DMS153 treated with DMSO at 0.1 percent for 48 hours (cell line): Measurements from ENCODE around the gene CES3.
"Not testable (repeated sequence)": the region's sequence is repeated elsewhere in the genome, so short reads cannot be mapped to it uniquely, and the experiment has no call there.

Experiments used
- DNase-seq: peaks from one replicate; lab custom pipeline; 2025; ENCODE audit not compliant: unreplicated experiment; lab: John Stamatoyannopoulos, UW

The CES3 gene

DNA sequence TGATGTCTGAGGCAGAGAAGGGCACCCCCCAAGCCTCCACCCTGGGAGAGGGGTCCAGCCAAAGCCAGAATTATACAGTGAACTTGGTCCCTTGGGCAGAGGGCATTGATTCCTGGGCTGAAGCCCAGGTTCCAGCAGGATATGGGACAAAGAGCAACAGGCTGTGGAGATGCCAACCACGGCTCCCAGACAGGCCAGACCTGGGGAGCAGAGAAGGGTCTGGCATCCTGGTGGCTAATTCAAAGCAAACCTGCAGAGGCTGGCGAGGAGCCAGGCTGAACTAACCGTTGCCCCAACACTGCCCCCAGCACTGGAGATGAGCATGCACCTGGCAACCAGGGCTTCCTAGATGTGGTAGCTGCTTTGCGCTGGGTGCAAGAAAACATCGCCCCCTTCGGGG lies 3.0 kb downstream of the CES3 start:
- DNase-seq = no peak

DNA sequence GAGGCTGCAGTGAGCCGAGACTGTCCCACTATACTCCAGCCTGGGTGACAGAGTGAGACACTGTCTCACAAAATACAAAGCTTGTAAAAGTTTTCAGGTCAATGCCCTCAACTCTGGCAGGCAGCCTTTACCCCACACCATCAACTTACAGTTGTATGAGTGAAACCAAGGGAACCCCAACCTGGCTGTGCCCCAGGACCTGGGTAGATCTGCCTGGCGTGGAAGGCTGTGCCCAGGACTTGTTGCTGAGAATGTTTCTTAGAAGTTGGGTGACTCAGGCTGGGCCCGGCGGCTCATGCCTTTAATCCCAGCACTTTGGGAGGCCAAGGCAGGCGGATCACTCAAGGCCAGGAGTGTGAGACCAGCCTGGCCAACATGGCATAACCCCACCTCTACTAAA lies 7.8 kb downstream of the CES3 start:
- no peak for DNase-seq

DNA sequence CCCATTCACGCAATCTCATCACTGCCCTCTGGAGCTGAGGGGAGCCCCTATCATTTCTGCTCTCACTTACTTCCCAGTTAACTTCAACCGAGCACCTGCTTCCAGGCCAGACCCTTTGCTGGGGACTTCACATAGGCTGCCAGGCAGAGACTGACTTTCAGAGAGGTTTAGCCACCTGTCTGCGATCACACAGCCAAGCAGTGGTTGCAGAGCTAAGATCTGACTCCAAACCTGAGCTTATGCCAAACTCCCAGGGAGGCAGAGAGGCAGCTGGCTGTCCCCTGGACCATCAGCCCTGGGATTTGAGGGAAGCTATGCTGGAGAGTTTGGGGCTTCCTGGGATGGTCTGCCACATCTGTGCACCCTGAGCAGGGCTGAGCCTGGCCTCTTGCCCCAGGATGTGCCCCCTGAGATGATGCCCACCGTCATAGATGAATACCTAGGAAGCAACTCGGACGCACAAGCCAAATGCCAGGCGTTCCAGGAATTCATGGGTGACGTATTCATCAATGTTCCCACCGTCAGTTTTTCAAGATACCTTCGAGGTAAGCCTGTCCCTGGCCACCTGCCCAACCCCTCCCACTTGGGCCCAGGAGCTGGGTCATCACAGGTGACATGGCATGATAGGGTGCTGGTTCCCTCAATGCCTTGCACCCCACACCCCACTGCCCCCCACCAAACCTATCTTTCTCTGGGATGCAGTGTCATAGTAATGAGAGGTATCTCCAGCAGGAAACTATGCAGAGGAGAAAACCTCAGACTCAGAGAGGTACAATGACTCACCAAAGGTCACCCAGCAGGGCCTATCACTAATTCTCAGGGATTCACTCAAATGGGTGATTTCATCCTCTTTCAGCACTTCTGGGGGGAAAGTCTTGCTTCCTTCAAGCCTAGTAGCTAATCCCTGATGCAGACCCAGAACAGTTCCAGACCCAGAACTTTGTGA lies 10.0 kb downstream of the CES3 start:
- no peak for DNase-seq

DNA sequence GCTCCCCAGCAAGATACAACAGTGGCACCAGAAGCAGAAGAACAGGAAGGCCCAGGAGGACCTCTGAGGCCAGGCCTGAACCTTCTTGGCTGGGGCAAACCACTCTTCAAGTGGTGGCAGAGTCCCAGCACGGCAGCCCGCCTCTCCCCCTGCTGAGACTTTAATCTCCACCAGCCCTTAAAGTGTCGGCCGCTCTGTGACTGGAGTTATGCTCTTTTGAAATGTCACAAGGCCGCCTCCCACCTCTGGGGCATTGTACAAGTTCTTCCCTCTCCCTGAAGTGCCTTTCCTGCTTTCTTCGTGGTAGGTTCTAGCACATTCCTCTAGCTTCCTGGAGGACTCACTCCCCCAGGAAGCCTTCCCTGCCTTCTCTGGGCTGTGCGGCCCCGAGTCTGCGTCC lies 11.9 kb downstream of the CES3 start:
- DNase-seq = no peak

DNA sequence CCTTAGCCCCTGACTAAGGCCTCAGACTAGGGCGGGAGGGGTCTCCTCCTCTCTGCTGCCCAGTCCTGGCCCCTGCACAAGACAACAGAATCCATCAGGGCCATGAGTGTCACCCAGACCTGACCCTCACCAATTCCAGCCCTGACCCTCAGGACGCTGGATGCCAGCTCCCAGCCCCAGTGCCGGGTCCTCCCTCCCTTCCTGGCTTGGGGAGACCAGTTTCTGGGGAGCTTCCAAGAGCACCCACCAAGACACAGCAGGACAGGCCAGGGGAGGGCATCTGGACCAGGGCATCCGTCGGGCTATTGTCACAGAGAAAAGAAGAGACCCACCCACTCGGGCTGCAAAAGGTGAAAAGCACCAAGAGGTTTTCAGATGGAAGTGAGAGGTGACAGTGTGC lies 12.7 kb downstream of the CES3 start:
- no peak for DNase-seq

DNA sequence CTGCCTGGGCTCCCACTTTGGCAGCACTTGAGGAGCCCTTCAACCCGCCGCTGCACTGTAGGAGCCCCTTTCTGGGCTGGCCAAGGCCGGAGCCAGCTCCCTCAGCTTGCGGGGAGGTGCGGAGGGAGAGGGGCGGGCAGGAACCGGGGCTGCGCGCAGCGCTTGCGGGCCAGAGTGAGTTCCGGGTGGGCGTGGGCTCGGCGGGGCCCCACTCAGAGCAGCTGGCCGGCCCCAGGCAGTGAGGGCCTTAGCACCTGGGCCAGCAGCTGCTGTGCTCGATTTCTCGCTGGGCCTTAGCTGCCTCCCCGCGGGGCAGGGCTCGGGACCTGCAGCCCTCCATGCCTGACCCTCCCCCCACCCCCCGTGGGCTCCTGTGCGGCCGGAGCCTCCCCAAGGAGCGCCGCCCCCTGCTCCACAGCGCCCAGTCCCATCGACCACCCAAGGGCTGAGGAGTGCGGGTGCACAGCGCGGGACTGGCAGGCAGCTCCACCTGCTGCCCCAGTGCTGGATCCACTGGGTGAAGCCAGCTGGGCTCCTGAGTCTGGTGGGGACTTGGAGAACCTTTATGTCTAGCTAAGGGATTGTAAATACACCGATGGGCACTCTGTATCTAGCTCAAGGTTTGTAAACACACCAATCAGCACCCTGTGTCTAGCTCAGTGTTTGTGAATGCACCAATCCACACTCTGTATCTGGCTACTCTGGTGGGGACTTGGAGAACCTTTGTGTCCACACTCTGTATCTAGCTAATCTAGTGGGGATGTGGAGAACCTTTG lies 13.3 kb downstream of the CES3 start:
- DNase-seq = not testable (repeated sequence)

DNA sequence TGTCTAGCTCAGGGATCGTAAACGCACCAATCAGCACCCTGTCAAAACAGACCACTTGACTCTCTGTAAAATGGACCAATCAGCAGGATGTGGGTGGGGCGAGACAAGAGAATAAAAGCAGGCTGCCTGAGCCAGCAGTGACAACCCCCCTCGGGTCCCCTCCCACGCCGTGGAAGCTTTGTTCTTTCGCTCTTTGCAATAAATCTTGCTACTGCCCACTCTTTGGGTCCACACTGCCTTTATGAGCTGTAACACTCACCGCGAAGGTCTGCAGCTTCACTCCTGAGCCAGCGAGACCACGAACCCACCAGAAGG lies 13.8 kb downstream of the CES3 start:
- DNase-seq = peak; percentile 1

DNA sequence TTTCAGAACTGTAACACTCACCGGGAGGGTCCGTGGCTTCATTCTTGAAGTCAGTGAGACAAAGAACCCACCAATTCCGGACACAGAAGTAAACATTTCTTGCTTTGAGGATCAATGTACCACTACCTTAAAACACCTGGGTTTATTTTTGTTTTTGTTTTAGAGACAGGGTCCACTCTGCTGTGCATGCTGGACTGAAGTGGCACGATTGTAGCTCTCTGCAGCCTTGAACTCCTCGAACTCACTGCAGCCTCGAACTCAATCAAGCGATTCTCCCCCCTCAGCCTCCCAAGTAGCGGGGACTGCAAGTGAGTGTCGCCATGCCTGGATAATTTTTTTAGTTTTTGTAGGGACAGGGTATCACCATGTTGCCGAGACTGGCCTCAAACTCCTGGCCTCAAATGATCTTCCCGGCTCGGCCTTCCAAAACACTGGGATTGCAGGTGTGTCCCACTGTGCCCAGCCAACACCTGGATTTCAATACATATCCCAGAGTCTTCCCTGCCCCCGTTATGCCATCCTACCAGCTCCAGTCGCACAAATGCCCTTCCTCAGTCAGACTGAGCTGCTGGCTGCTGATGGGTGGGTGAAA lies 14.3 kb downstream of the CES3 start:
- DNase-seq = no peak

DNA sequence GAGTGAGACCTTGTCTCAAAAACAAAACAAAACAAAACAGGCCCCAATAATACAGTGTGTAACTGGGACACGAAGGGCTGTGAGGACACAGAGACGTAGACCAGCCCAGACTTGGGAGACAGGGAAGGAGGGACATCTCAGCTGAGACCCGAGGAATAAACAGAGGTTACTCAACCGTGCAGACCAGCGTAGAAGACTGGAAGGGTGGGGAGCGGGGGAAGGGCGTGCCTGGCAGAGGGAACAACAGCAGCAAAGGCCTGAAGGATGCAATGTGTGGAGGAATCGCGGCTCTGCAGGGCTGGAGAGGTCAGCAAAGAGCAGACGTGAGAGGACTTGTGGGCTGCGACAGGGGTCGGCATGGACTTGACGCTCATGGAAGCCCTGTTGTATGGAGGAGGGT lies 15.7 kb downstream of the CES3 start:
- DNase-seq = no peak

DNA sequence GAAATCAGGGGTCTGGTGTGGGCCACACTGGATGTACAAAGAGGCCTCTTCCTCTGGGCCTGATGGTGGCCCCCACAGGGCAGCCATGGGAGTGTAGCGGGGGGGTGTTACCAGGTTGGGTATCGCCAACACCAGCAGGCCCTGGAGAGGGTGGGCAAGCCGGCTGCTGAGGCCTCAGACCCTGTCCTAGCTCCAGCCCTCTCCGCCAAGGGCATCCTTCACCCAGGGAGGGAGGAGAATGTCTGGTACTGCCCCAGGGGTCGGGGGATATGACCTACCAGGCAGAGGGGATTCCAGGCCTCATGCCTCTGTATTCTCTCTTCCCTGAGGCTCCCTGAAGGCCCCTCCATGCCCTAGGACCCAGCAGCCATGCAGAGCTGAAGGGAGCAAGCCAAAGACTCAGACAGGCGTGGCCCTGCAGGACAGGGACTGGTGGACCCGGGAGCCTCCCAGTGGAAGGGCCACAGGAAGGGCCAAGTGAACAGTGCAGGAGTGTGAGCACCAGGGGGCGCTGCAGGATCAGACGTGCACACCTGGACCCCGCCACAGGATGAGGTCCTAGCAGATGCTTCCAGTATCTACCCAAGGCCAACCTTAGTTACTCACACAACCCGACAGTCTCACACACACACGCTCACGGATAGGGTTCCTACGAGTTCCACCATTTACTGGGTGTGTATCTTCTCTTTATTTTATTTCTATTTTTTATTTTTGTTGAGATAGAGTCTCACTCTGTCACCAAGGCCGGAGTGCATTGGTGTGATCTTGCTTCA lies 16.5 kb downstream of the CES3 start:
- DNase-seq = peak; percentile 79

DNA sequence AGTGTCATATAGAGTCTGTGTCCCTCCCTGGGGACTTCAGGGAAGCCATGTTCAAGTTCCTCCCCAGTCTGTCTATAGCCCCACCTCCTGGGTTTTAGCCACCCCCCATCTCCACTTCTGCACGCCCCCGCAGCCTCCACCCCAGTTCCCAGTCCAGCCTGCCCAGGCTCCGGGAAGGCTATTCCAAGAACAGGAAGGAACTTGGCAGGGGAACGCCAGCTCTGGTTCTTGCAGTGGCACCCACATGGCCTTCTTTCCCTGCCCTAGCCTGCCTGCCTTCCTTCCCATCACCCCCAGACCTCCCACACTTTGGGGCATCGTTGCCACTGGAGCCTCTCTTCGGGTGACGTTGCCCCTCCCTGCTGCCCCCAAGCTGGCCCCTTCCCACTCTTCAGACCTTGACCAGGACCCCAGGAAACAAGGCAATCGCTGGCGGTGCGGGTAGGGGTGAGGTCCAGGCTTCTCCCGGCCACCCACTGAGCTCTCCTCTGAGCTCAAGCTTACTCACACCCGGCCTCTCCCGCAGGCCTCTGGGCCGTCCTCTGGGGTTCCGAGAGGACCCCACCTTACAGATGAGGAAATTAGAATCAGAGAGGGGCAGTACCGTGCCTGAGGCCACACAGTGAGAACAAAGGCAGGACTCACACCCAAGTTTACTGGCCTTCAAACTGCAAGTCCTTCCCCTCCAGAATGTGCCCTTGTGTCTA lies 18.1 kb downstream of the CES3 start:
- DNase-seq = no peak

DNA sequence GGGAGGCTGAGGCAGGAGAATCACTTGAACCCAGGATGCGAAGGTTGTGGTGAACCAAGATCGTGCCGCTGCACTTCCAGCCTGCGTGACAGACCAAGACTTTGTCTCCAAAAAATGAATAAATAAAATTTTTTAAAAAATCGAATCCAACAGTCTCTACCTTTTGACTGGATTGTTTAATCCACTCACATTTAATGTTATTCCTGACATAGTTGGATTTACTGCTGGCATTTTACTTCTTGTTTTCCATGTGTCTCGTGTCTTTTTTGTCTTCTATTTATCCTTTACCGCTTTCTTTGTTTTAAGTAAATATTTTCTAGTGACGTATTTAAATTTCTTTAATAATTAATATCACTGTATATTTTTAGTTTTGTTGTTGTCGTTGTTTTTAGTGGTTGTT lies 22.0 kb downstream of the CES3 start:
- DNase-seq = no peak

DNA sequence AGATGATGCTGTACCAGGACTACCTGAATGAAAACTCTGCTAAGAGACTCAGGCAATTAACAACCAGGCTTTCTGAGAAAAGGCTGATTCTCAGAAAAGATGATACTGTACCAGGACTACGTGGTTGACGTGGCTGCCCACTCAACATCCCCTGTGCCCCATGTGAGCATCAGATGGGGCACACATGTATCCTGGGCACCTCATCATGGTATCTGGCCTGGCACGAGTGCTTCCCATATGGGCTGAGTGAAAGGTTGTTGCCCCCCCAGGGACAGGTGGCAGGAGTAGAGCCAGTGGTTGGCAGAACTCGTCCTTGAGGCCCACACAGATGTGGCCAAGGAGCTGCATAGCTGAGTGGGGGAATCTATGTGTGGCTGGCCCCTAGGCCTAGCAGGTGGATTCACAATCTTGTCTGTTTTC lies 23.8 kb downstream of the CES3 start:
- no peak for DNase-seq

DNA sequence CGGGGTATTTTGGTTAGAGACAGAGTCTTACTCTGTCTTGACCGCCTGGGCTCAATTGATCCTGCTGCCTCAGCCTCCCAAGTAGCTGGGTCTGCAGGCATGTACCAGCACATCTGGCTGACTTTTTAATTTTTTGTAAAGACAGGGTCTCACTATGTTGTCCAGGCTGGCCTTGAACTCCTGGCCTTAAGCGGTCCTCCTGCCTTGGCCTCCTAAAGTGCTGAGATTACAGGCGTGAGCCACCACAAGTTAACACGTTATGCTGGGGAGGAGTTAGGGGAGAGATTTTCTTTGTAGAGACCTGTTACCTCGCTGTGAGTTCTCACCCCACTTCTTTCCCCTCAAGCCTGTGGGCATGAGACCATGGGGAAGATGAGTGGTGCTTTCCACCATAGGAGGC lies 25.5 kb downstream of the CES3 start:
- no peak for DNase-seq

DNA sequence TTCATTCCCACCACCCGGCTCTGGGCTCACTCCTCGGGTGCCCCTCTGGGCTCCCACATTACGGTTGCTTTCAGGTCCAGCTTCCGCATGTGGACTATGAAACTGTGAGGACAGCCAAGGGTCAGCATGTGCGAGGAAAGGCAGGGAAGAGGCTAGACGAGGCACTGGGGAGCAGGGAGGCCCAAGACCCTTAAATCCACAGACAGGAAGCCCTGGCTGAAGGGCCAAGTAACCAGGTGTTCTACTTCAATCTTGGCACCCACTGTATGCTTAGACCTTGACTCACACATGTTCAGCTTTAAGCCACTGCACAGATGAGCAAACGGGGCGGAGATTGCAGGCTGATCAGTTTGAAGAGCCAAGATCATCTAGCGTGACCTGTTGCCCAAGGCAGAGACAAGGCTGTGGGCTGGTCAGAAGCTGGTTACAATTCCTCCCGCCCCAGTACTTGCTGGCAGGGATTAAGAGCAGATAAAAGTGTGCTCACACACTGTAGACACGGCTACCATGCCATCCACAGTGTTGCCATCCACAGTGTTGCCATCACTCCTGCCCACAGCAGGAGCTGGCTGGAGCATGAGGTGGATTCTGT lies 27.2 kb downstream of the CES3 start, which contains the start of gene CES4A:
TSS of gene CES4A (plus strand) at position 393 of the 592 bp plus-strand sequence. CDS start at position 577, 184 bp downstream.
- no peak for DNase-seq

DNA sequence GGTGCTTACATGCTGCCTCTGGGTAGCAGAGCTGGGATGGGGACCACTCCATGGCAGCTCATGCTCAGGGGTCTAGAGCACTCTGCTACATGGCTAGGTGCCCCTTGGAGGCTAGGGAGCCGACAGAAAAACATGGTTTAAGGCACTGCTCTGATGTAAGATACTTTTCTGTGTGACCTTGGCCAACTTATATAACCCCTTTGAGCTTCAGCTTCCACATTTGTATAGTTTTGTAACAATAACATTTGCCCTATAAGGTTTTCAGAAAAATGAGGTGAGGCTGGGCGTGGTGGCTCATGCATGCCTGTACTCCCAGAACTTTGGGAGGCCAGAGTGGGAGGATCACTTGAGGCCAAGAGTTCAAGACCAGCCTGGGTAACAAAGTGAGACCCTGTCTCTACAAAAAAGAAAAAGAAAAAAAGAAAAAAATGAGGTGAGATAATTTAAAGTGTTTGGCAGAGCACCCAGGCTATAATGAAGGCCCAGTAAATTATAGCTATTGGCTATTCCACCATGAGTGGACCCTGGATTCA lies 30.5 kb downstream of the CES3 start:
- DNase-seq = no peak

DNA sequence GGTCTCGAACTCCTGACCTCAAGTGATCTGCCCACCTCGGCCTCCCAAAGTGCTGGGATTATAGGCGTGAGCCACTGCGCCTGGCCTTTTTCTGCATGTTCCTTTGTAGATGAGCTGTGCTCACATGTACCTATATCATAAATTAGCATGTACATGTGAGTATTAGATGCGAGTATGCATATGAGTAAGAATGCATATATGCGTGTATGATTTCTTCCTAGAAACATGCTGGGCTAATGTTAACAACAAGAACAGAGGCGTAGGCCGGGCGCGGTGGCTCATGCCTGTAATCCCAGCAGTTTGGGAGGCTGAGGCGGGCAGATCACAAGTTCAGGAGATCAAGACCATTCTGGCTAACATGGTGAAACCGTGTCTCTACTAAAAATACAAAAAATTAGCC lies 32.5 kb downstream of the CES3 start:
- not testable (repeated sequence) for DNase-seq

DNA sequence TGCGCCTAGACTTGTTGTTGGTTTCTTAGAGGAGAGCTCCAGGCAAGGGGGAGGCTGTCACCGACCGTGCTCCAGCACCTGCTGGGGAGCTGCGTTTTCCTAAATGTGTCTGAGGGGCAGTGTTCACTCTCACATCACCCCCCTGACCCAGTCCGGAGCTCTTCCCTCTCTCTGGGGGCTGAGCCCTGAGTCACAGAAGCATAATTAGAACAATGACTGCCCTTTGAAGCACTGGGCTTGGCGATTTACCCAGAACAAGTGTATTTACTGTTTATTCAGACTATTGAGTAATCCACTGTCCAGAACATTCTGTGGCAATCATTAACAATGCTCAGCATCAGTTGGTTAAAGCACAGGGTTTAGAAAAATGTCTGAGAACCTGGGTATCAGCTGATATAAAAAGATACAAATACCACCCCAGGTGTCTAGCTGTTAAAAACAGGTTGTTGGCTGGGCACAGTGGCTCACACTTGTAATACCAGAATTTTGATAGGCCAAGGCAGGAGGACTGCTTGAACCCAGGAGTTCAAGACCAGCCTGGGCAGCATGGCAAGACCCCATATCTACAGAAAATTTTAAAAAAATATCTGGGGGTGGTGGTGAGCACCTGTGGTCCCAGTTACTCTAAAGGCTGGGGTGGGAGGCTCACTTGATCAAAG lies 35.4 kb downstream of the CES3 start:
- no peak for DNase-seq

DNA sequence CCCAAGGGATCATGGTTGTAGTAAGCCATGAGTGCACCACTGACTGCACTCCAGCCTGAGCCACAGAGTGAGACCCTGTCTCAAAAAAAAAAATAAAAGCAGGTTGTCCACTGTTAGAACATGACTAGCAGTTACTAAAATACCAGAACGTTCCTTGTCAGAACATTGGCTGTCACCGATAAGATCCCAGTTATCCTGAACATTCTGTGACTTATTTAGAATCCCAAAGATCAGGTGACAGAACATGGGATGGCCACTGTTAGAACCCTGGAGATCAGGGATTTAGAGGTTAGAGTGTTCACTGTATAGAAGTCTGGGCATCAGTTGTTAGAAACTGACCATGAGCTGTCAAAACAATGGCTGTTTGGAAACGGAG lies 35.9 kb downstream of the CES3 start:
- no peak for DNase-seq
